Stimulated activated CD4-positive, alpha-beta T cell treated with anti-CD3 and anti-CD28 coated beads, Interleukin-12 subunit alpha, Interleukin-12 subunit beta, amount 100 ng/mL, for 48 hours (primary cell): Measurements from ENCODE around the gene PCNX4.

Experiments used
- DNase-seq, 3 donors: peaks; one replicate each; pipeline ENCODE4 v3.0.0-alpha.2; 2020; ENCODE audit warnings: low read depth in 2 of 3, low spot score in 1 of 3

The PCNX4 gene

GRCh38 chr14:60204843-60205774 is 113.4 kb downstream of the PCNX4 start:
- DNase-seq = no peak

- DNase-seq = no peak
Measured at GRCh38 chr14:60206249-60206670, 114.5 kb downstream of the PCNX4 start.

GRCh38 chr14:60206837-60207533 is 115.3 kb downstream of the PCNX4 start:
- DNase-seq = no peak

GRCh38 chr14:60210703-60211102 is 119.0 kb downstream of the PCNX4 start:
- no peak for DNase-seq

GRCh38 chr14:60211153-60211552 is 119.4 kb downstream of the PCNX4 start:
- DNase-seq = no peak

GRCh38 chr14:60212503-60213371 is 121.0 kb downstream of the PCNX4 start:
- no peak for DNase-seq

- DNase-seq = no peak
Measured at GRCh38 chr14:60214003-60214402, 122.3 kb downstream of the PCNX4 start.

GRCh38 chr14:60214415-60215126 is 122.8 kb downstream of the PCNX4 start:
- DNase-seq = no peak

GRCh38 chr14:60215127-60215444 is 123.4 kb downstream of the PCNX4 start:
- DNase-seq = no peak

- DNase-seq = no peak
Measured at GRCh38 chr14:60215520-60216420, 124.0 kb downstream of the PCNX4 start.

- no peak for DNase-seq
Measured at GRCh38 chr14:60217713-60218112, 126.0 kb downstream of the PCNX4 start.
